IMR-90 (cell line): ENCODE data around the gene EYS. TPM values are rescaled to one million over a fixed set of nuclear protein-coding genes. Genes with fewer than 3 reads are reported as not detected.

Experiments
- ATAC-seq: fragments of 200-7000 bp; cut with Tn5 transposase; 2 replicates; pipeline ENCODE4 v1.9.1; 2020; ENCODE audit warnings: low read depth, mild to moderate bottlenecking, moderate library complexity
- BruUV-seq: library from RNA; stranded (reverse); fragments of 400-500 nt; replicated peaks from 2 replicates; lab custom pipeline; 2021; lab: Mats Ljungman, UMichigan
- CTCF ChIA-PET: fragments of 300-600 bp; formaldehyde crosslinking; extraction: SDS; loops from one replicate; lab custom pipeline; 2021; ENCODE audit warnings: antibody characterized with exemption; lab: Yijun Ruan, JAX
- POLR2A ChIA-PET: fragments of 300-600 bp; sonication (Branson Sonifier 250); formaldehyde crosslinking; loops from one replicate; lab custom pipeline; 2022; ENCODE audit warnings: antibody characterized with exemption; ENCODE audit not compliant: unreplicated experiment; lab: Charles Lee
- DNase-seq: peaks from one replicate; pipeline ENCODE4 v3.0.0; 2013
- H2AFZ ChIP-seq: replicated peaks from 2 replicates; pipeline ENCODE3; 2013; ENCODE audit warnings: low read length, mild to moderate bottlenecking; ENCODE audit not compliant: poor library complexity
- H2AK5ac ChIP-seq: 2 replicates; pipeline ENCODE4 v1.6.1; 2013; ENCODE audit warnings: low read depth, low read length, inconsistent platforms
- H2AK9ac ChIP-seq: replicated peaks from 2 replicates; pipeline ENCODE3; 2013; ENCODE audit warnings: mild to moderate bottlenecking, low read depth, low read length, moderate library complexity; ENCODE audit not compliant: poor library complexity
- H2BK120ac ChIP-seq: 2 replicates; pipeline ENCODE4 v1.6.1; 2013; ENCODE audit warnings: low read depth, low read length, inconsistent platforms
- H2BK15ac ChIP-seq: 3 replicates; pipeline ENCODE4 v1.6.1; 2013; ENCODE audit warnings: low read depth, low read length, inconsistent platforms
- H2BK20ac ChIP-seq: 2 replicates; pipeline ENCODE4 v1.6.1; 2013; ENCODE audit warnings: low read depth, mild to moderate bottlenecking, inconsistent platforms, low read length, moderate library complexity
- H2BK5ac ChIP-seq: 2 replicates; pipeline ENCODE4 v1.6.1; 2013; ENCODE audit warnings: mild to moderate bottlenecking, low read depth, low read length, inconsistent platforms; ENCODE audit not compliant: poor library complexity, severe bottlenecking
- H3K14ac ChIP-seq: replicated peaks from 2 replicates; pipeline ENCODE4 v1.6.1; 2013; ENCODE audit warnings: low read depth, low read length, inconsistent platforms
- H3K18ac ChIP-seq: 2 replicates; pipeline ENCODE4 v1.6.1; 2013; ENCODE audit warnings: low read depth, low read length, control low read depth
- H3K23ac ChIP-seq: 2 replicates; pipeline ENCODE4 v1.6.1; 2013; ENCODE audit warnings: low read depth, low read length, inconsistent platforms
- H3K27ac ChIP-seq: 2 replicates; pipeline ENCODE4 v1.5.1; 2013; ENCODE audit warnings: mild to moderate bottlenecking, control low read depth, low read length; ENCODE audit not compliant: insufficient read depth
- H3K27me3 ChIP-seq: 2 replicates; pipeline ENCODE4 v1.6.1; 2013; ENCODE audit warnings: low read length; ENCODE audit not compliant: control insufficient read depth, insufficient read depth
- H3K36me3 ChIP-seq: 2 replicates; pipeline ENCODE4 v1.6.1; 2013; ENCODE audit warnings: low read length, mixed read lengths; ENCODE audit not compliant: control insufficient read depth, insufficient read depth
- H3K4ac ChIP-seq: 2 replicates; pipeline ENCODE4 v1.6.1; 2013; ENCODE audit warnings: low read depth, low read length, inconsistent platforms
- H3K4me1 ChIP-seq: 2 replicates; pipeline ENCODE4 v1.6.1; 2013; ENCODE audit warnings: low read length, mixed read lengths; ENCODE audit not compliant: control insufficient read depth, insufficient read depth
- H3K4me2 ChIP-seq: 2 replicates; pipeline ENCODE4 v1.6.1; 2013; ENCODE audit warnings: low read depth, mild to moderate bottlenecking, control low read depth, low read length, moderate library complexity
- H3K4me3 ChIP-seq: 2 replicates; pipeline ENCODE4 v1.5.1; 2013; ENCODE audit warnings: low read depth, mild to moderate bottlenecking, control low read depth, low read length, moderate library complexity; ENCODE audit not compliant: insufficient read depth
- H3K56ac ChIP-seq: 2 replicates; pipeline ENCODE4 v1.6.1; 2013; ENCODE audit warnings: low read length, inconsistent platforms; ENCODE audit not compliant: insufficient read depth; ENCODE audit errors: extremely low read depth
- H3K79me1 ChIP-seq, 2 experiments: 2 replicates each; pipeline ENCODE4 v1.6.1; 2013; ENCODE audit warnings: low read length in 2 of 2, inconsistent platforms in 1 of 2, low read depth in 1 of 2
- H3K9ac ChIP-seq: 2 replicates; pipeline ENCODE4 v1.6.1; 2013; ENCODE audit warnings: low read depth, low read length, control low read depth
- H3K9me1 ChIP-seq: 2 replicates; pipeline ENCODE4 v1.6.1; 2013; ENCODE audit warnings: low read length, inconsistent platforms; ENCODE audit not compliant: insufficient read depth
- H3K9me3 ChIP-seq: 2 replicates; pipeline ENCODE4 v1.6.1; 2013; ENCODE audit warnings: low read length; ENCODE audit not compliant: control insufficient read depth, insufficient read depth
- H4K20me1 ChIP-seq: 2 replicates; pipeline ENCODE4 v1.6.1; 2013; ENCODE audit warnings: low read length, inconsistent platforms; ENCODE audit not compliant: insufficient read depth
- H4K5ac ChIP-seq: 2 replicates; pipeline ENCODE4 v1.6.1; 2013; ENCODE audit warnings: mild to moderate bottlenecking, low read depth, low read length, control low read depth
- H4K8ac ChIP-seq, 2 experiments: 2 replicates each; pipeline ENCODE4 v1.6.1; 2013; ENCODE audit warnings: low read depth in 2 of 2, low read length in 2 of 2, control low read depth in 1 of 2, inconsistent platforms in 1 of 2
- H4K91ac ChIP-seq: 2 replicates; pipeline ENCODE4 v1.6.1; 2013; ENCODE audit warnings: low read depth, low read length, inconsistent platforms; ENCODE audit not compliant: insufficient read depth
- ELK1 ChIP-seq: fragments of 150-350 bp; IDR thresholded peaks from 2 replicates; pipeline ENCODE4 v1.6.1; 2016; ENCODE audit warnings: low read depth, mild to moderate bottlenecking, low read length, moderate library complexity, borderline replicate concordance
- WGBS, 2 experiments: methylation state at CpG; one replicate each; pipeline versions ENCODE4 v1.1.5 to v1.1.7; 2013; ENCODE audit warnings: missing lambda C conversion rate in 2 of 2; ENCODE audit not compliant: insufficient read length in 1 of 2; ENCODE audit errors: extremely low coverage in 2 of 2; 5-methylcytosine and 5-hydroxymethylcytosine counted together
- dilution Hi-C: fragments of 300-500 bp; cut with HindIII; formaldehyde crosslinking; loops from one replicate; pipeline ENCODE4 v1.14.3; 2018; ENCODE audit warnings: low sequenced_read_pairs; ENCODE audit not compliant: unreplicated experiment
- in situ Hi-C: fragments of 300-500 bp; cut with MboI; formaldehyde crosslinking; loops from 3 replicates; pipeline ENCODE4 v1.14.3; 2019; ENCODE audit warnings: low sequenced_read_pairs, inconsistent platforms, mixed read lengths
- intact Hi-C: fragments of 100-400 bp; cut with micrococcal nuclease; formaldehyde crosslinking; loops from 2 replicates; pipeline ENCODE4 v1.10.0; 2022
- polyA plus RNA-seq, 3 experiments: library from polyadenylated mRNA; depleted of rRNA; stranded (reverse); fragments of >200 nt; gene quantifications; 2 replicates each; pipeline ENCODE4 v1.2.3, GENCODE V29; 2012; ENCODE audit warnings: low replicate concordance in 1 of 3
- total RNA-seq: library from RNA; depleted of rRNA; stranded (reverse); fragments of >200 nt; gene quantifications from 2 replicates; pipeline ENCODE4 v1.2.3, GENCODE V29; 2012

Gene EYS
- total and polyA plus RNA-seq, 2 of the 4 experiments (the other 2 are of a cell fraction), result under 0.01 TPM; not detected in 1

- Histone ChIP-seq H3K79me1 (no peaks in the 10 kb centered on the region), H4K8ac (no peak overlapping the region), H3K14ac (no peak overlapping the region), H3K9ac (no peak overlapping the region), H3K23ac (no peak overlapping the region), H4K5ac (no peak overlapping the region), H3K36me3 (no peaks in the 10 kb centered on the region), H3K27me3 (no peaks in the 10 kb centered on the region), H2AK5ac (no peak overlapping the region), H3K9me1 (no peaks in the 10 kb centered on the region), H2BK5ac (no peak overlapping the region), H3K4me3 (no peak overlapping the region), H3K56ac (no peak overlapping the region), H3K4me1 (no peaks in the 10 kb centered on the region), H3K27ac (no peak overlapping the region), H4K20me1 (no peaks in the 10 kb centered on the region), H2AK9ac (no peak overlapping the region), H3K18ac (peak overlapping the region; percentile 59; the same call in 1 of the 2 replicates), H3K9me3 (peaks cover 3% of the 10 kb centered on the region; the same call in 1 of the 2 replicates), H2BK20ac (no peak overlapping the region), H2BK120ac (no peak overlapping the region), H3K4ac (no peak overlapping the region), H4K91ac (no peak overlapping the region), H2AFZ (no peak overlapping the region), H2BK15ac (no peak overlapping the region), H3K4me2 (no peak overlapping the region)
- POLR2A ChIA-PET, result no interaction called here
- DNase-seq (no peak), ATAC-seq (no peak)
- WGBS, 2 experiments, result no CpG with 5 or more reads among the region's 4 CpGs
- in situ Hi-C loops, result no loop called here
- dilution Hi-C loops, result no loop called here
- BruUV-seq, result no TSS peak
- intact Hi-C loops, result no loop called here
- CTCF ChIA-PET, result interaction anchor here (0.7 kb wide), 1 partner anchor 28 kb away, joined by 3 read pairs; no protein-coding TSS in a partner anchor
- no peak for TF ChIP-seq ELK1
Measured at GRCh38 chr6:63882208-63882607, 1824.8 kb downstream of the EYS start.
